ENCODE data around the gene CIAPIN1. TPM values are rescaled to one million over a fixed set of nuclear protein-coding genes. Genes with fewer than 3 reads are reported as not detected.

CIAPIN1 gene
- total RNA-seq, 4 donors from 2014 or later, result 9.7 to 49.0 (median 26.7) TPM

DNA sequence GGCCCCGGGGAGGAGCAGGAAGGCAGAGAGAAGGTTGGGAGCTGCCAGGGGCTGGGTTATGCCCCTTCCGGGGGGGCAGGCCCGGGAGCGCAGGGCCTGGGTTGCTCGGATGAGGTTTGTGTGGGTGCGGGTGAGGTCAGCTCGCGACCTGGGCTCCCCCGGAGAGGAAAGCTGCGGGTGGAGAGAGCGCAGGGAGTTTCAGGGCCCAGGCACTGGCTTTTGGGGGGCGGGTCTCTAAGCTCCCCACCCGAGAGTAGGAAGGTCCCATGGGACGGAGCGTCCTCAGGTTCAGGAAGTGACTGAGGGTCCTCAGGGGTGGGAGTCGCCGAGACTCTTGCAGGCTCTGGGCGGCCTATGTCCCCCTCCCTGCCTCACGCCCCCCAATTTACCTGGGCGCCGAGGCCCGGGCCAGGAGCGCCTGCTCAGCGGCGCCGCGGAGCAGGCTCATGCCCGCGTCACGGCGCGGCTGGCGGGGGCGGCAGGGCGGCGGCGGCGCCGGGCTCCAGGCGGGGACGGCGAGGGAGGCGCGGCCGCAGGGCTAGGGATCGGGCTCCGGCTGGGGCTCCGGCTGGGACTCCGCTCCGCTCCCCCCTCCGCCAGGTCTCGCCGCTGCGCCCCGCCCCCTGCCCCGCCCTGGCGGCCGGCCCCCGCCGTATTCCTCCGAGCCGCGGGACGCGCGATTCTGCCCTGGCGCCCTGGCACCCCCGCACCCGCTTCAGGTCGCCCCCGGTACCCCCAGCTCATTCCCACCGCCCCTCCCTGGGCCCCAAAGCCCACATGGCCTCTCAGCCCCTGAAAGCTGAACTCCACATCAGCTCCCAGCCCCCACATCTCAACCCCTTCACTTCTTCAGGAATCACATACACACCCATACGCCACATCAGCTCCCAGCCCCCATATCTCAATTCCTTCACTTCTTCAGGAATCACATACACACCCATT lies 39.0 kb upstream of the CIAPIN1 start, which contains the start of gene DOK4:
Gene DOK4 (minus strand): TSS at position 578 of the 942 bp plus-strand sequence. CDS start 6,986 bp downstream, outside the sequence.
- Histone ChIP-seq H3K4me1 (peaks cover 0 to 14% of the 10 kb centered on the region in 2 donors), H3K27me3 (no peaks in the 10 kb centered on the region), H3K9me3 (no peaks in the 10 kb centered on the region), H3K36me3 (no peaks in the 10 kb centered on the region), H3K4me3 (peak within 1 kb of the TSS; percentile 70 to 90), H3K27ac (peak within 1 kb of the TSS; percentile 73 to 87)
- intact Hi-C loops (cut with DNase I; ENCODE audit: low total_unique reads), result no loop called here
- peak; percentile 12 to 58 for TF ChIP-seq POLR2A (IDR thresholded peaks at IDR 0.05)
- TF ChIP-seq, protein P1, sequence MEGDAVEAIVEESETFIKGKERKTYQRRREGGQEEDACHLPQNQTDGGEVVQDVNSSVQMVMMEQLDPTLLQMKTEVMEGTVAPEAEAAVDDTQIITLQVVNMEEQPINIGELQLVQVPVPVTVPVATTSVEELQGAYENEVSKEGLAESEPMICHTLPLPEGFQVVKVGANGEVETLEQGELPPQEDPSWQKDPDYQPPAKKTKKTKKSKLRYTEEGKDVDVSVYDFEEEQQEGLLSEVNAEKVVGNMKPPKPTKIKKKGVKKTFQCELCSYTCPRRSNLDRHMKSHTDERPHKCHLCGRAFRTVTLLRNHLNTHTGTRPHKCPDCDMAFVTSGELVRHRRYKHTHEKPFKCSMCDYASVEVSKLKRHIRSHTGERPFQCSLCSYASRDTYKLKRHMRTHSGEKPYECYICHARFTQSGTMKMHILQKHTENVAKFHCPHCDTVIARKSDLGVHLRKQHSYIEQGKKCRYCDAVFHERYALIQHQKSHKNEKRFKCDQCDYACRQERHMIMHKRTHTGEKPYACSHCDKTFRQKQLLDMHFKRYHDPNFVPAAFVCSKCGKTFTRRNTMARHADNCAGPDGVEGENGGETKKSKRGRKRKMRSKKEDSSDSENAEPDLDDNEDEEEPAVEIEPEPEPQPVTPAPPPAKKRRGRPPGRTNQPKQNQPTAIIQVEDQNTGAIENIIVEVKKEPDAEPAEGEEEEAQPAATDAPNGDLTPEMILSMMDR (IDR thresholded peaks at IDR 0.05), result no peak
- peak; percentile 74 to 86 for DNase-seq

DNA sequence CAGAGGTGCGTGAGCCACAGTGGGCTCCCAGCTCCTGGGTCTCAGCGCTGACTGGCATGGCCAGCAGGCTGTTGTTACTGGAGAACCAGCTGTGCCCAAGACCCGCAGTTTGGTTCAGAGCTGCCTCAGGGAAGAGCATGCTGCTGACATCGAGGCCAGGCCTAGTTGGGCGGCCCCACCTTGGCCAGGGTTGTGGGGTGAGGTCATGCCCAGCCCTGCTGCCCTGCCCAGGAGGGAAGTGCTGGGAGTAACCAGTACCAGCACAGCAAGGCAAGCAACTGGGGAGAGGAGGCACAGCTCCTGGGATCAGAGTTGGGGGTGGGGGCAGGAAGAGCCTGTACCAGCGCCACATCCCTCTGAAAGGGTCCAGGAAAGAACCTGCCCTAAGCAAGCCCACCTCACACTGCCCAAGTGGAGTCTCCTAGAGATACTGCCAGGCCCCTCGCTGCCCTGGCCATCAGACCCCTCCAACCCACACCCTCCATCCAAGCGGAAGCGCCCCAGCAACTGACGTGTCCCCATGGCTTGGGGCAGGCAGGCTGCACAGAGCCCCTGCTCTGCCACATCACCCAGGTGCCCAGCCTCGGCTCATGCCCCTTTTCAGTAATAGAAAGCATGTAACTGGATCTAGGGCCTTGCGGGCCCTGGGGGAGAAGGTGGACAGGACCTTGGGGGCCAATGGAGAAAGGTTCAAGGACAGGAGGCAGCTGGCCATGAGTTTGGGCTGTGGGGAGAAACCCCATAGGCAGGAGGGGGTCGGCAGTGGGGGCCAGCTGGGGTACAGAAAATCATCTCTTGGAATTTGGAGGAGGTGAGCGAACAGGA lies 38.1 kb upstream of the CIAPIN1 start:
- no peak for TF ChIP-seq POLR2A (IDR thresholded peaks at IDR 0.05)
- TF ChIP-seq, protein P1 (IDR thresholded peaks at IDR 0.05), result no peak
- no peaks in the 10 kb centered on the region for H3K27me3 ChIP-seq
- intact Hi-C loops (cut with DNase I; ENCODE audit: low total_unique reads), result no loop called here

DNA sequence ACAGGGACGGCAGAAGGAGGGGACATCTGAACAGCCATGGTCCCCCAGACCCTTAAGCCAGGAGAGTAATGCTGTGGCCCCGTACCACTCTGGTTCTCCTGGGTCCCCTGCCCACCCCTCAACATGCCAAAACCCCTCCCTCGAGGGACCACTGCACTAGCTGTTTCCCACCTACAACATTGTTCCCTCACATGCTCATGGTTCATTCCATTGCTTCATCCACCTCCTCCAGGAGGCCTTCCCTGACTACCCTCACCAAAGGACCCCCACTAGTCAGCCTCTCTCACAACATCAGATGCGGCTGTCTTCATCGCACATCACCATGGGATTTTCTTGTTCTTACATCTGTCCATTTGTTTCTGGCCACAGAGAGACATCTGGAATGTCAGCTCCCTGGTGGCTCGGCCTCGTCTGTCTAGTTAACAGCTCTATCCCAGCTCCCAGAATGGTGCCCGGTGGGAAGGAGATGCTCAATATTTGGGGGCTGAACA lies 37.4 kb upstream of the CIAPIN1 start:
- intact Hi-C loops (cut with DNase I; ENCODE audit: low total_unique reads), result no loop called here
- no peak for DNase-seq
- H3K27ac ChIP-seq, result peak overlapping the region; percentile 73 to 87
- H3K36me3 ChIP-seq, result no peaks in the 10 kb centered on the region
- no peak overlapping the region for H3K4me3 ChIP-seq
- no peaks in the 10 kb centered on the region for H3K27me3 ChIP-seq
- TF ChIP-seq, protein P1 (IDR thresholded peaks at IDR 0.05), result no peak
- TF ChIP-seq POLR2A (IDR thresholded peaks at IDR 0.05), result no peak
- no peaks in the 10 kb centered on the region for H3K9me3 ChIP-seq
- H3K4me1 ChIP-seq, result peaks cover 0 to 23% of the 10 kb centered on the region in 2 donors

More for the DNA sequence above, 38.1 kb upstream of the CIAPIN1 start:
- Histone ChIP-seq H3K9me3 (no peaks in the 10 kb centered on the region), H3K4me1 (peaks cover 0 to 18% of the 10 kb centered on the region in 2 donors), H3K27ac (peak overlapping the region; percentile 73 to 87), H3K36me3 (no peaks in the 10 kb centered on the region), H3K4me3 (peak overlapping the region; percentile 70 to 90)
- no peak for DNase-seq

DNA sequence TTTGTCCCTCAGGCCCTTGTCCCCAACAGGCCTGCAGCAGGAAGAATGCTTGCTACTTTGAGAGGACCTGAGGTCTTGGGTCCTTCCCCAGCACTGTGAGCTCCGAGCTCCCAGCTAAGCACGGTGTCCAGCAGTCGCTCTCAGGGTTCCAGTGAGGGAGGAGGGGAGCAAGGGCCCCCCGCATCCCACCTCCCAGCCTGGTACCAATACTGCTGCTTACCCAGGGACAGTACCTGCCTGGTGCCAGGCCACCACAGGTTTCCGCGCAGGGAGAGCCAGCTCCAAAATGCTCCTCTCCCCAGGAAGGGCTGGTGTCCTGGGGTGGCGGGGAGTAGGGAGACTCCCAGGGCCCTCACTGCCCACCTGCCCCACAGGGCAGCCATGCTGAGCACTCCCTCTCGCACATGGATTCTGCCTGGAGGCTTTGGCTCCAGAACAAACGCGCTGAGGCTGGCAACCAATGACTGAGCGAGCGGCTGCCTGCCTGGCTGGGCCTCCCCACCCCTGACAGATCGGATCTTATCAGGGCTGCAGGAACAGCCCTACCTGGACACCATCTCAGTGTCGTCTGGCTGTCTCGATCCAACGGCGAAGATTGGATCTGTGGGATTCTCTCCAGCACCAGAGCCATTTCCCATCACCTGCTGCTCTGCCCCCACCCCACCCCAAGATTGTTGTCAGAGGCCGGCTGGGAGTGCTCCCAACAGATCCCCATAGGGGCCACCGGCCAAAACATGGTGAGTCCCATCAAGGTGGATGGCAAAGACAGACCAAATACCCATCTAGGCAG lies 36.7 kb upstream of the CIAPIN1 start:
- H3K36me3 ChIP-seq, result no peaks in the 10 kb centered on the region
- no peaks in the 10 kb centered on the region for H3K9me3 ChIP-seq
- H3K4me1 ChIP-seq, result peaks cover 0 to 23% of the 10 kb centered on the region in 2 donors
- peak in 1 of 2 donors; percentile 8 for DNase-seq
- no peak for TF ChIP-seq POLR2A (IDR thresholded peaks at IDR 0.05)
- TF ChIP-seq, protein P1 (IDR thresholded peaks at IDR 0.05), result no peak
- no peaks in the 10 kb centered on the region for H3K27me3 ChIP-seq
- peak overlapping the region in 1 of 2 donors; percentile 87 for H3K27ac ChIP-seq
- intact Hi-C loops (cut with DNase I; ENCODE audit: low total_unique reads), result no loop called here
- H3K4me3 ChIP-seq, result no peak overlapping the region

Data from uterus (tissue), 4 donors.